Astrocyte (in vitro differentiated cells and primary cell): ENCODE results near the gene EEF2K. TPM values are rescaled to one million over a fixed set of nuclear protein-coding genes. Genes with fewer than 3 reads are reported as not detected.

Experiments
- DNase-seq: peaks from one replicate; pipeline ENCODE4 v3.0.0-alpha.2; 2010; ENCODE audit warnings: low read depth
- FAIRE-seq: peaks from 2 replicates; lab custom pipeline; 2011; peaks lifted over from hg19 to GRCh38; lab: Jason Lieb, UNC
- H2AFZ ChIP-seq: 2 replicates; pipeline ENCODE4 v1.6.0; 2012; ENCODE audit warnings: low read depth, low read length, inconsistent platforms
- H3K27ac ChIP-seq: 2 replicates; pipeline ENCODE4 v1.5.1; 2011; ENCODE audit warnings: low read depth, low read length, inconsistent platforms
- H3K27me3 ChIP-seq: 2 replicates; pipeline ENCODE4 v1.6.0; 2011; ENCODE audit warnings: low read length, inconsistent platforms; ENCODE audit not compliant: insufficient read depth
- H3K36me3 ChIP-seq: 2 replicates; pipeline ENCODE4 v1.5.1; 2011; ENCODE audit warnings: low read length, inconsistent platforms; ENCODE audit not compliant: insufficient read depth
- H3K4me1 ChIP-seq: 2 replicates; pipeline ENCODE4 v1.5.1; 2011; ENCODE audit warnings: low read length, inconsistent platforms; ENCODE audit not compliant: insufficient read depth
- H3K4me2 ChIP-seq: 2 replicates; pipeline ENCODE4 v1.6.0; 2012; ENCODE audit warnings: low read length, inconsistent platforms
- H3K4me3 ChIP-seq: 2 replicates; pipeline ENCODE4 v1.5.1; 2011; ENCODE audit warnings: low read depth, mild to moderate bottlenecking, low read length, inconsistent platforms; ENCODE audit not compliant: insufficient read depth
- H3K79me2 ChIP-seq: 2 replicates; pipeline ENCODE4 v1.6.0; 2012; ENCODE audit warnings: mild to moderate bottlenecking, low read length, inconsistent platforms; ENCODE audit not compliant: insufficient read depth
- H3K9ac ChIP-seq: 2 replicates; pipeline ENCODE4 v1.6.0; 2012; ENCODE audit warnings: mild to moderate bottlenecking, low read length, inconsistent platforms
- H3K9me3 ChIP-seq: 2 replicates; pipeline ENCODE4 v1.5.1; 2012; ENCODE audit warnings: low read depth, mild to moderate bottlenecking, low read length, inconsistent platforms; ENCODE audit not compliant: insufficient read depth
- H4K20me1 ChIP-seq: 2 replicates; pipeline ENCODE4 v1.6.0; 2012; ENCODE audit warnings: low read length, inconsistent platforms; ENCODE audit not compliant: insufficient read depth
- H3K27ac Mint-ChIP-seq: one replicate; pipeline ENCODE4 v1.8.0; 2021; ENCODE audit warnings: mild to moderate bottlenecking, mixed read lengths; ENCODE audit not compliant: unreplicated experiment
- H3K27me3 Mint-ChIP-seq: one replicate; pipeline ENCODE4 v1.8.0; 2021; ENCODE audit warnings: low read depth, mixed read lengths; ENCODE audit not compliant: unreplicated experiment
- H3K36me3 Mint-ChIP-seq: one replicate; pipeline ENCODE4 v1.8.0; 2021; ENCODE audit warnings: low read depth, mixed read lengths; ENCODE audit not compliant: unreplicated experiment
- H3K4me1 Mint-ChIP-seq: one replicate; pipeline ENCODE4 v1.8.0; 2021; ENCODE audit warnings: low read depth, mixed read lengths; ENCODE audit not compliant: unreplicated experiment
- H3K4me3 Mint-ChIP-seq: one replicate; pipeline ENCODE4 v1.8.0; 2021; ENCODE audit warnings: mild to moderate bottlenecking, moderate library complexity, mixed read lengths; ENCODE audit not compliant: unreplicated experiment
- H3K9me3 Mint-ChIP-seq: one replicate; pipeline ENCODE4 v1.8.0; 2021; ENCODE audit warnings: mild to moderate bottlenecking, mixed read lengths; ENCODE audit not compliant: unreplicated experiment
- CTCF ChIP-seq: IDR thresholded peaks from 2 replicates; pipeline ENCODE4 v1.5.1; 2011; ENCODE audit warnings: low read depth, mild to moderate bottlenecking, inconsistent platforms, low read length, moderate library complexity; ENCODE audit not compliant: insufficient read depth
- EZH2 ChIP-seq: IDR thresholded peaks from 2 replicates; pipeline ENCODE4 v1.6.1; 2012; ENCODE audit warnings: mild to moderate bottlenecking, low read length, inconsistent platforms; ENCODE audit not compliant: insufficient read depth
- total RNA-seq: library from RNA; stranded (reverse); gene quantifications from 2 replicates; pipeline ENCODE4 v1.2.1, GENCODE V29; 2021

Gene EEF2K
- total RNA-seq, 1 donor from 2014 or later, result 20.9 TPM

GRCh38 chr16:22317001-22317530 is 111.0 kb downstream of the EEF2K start:
- Mint-ChIP-seq H3K27ac (no peak overlapping the region), H3K9me3 (no peaks in the 10 kb centered on the region), H3K4me1 (no peaks in the 10 kb centered on the region), H3K36me3 (peaks cover 14% of the 10 kb centered on the region), H3K4me3 (no peak overlapping the region), H3K27me3 (no peaks in the 10 kb centered on the region)
- Histone ChIP-seq H3K79me2 (peaks cover 5% of the 10 kb centered on the region), H3K4me2 (no peak overlapping the region), H3K9me3 (no peaks in the 10 kb centered on the region), H2AFZ (no peak overlapping the region), H3K9ac (no peak overlapping the region), H3K27ac (no peak overlapping the region), H3K4me3 (no peak overlapping the region), H3K36me3 (peaks cover 3% of the 10 kb centered on the region), H3K4me1 (no peaks in the 10 kb centered on the region), H3K27me3 (no peaks in the 10 kb centered on the region), H4K20me1 (peaks cover 17% of the 10 kb centered on the region)
- FAIRE-seq, result no peak
- TF ChIP-seq EZH2 (no peak), CTCF (no peak)
- no peak for DNase-seq

GRCh38 chr16:22317625-22318024 is 111.5 kb downstream of the EEF2K start:
- H3K4me1 Mint-ChIP-seq, result no peaks in the 10 kb centered on the region

More at GRCh38 chr16:22317625-22318024, 111.5 kb downstream of the EEF2K start:
- H3K79me2 ChIP-seq, result peaks cover 5% of the 10 kb centered on the region
- DNase-seq (no peak), FAIRE-seq (no peak)
- H3K4me3 ChIP-seq, result no peak overlapping the region
- TF ChIP-seq EZH2, result no peak
- TF ChIP-seq CTCF, result no peak
- no peak overlapping the region for H3K4me3 Mint-ChIP-seq
- H3K36me3 ChIP-seq, result peaks cover 2% of the 10 kb centered on the region
- no peak overlapping the region for H3K4me2 ChIP-seq
- H3K9me3 ChIP-seq, result no peaks in the 10 kb centered on the region
- no peaks in the 10 kb centered on the region for H3K27me3 Mint-ChIP-seq
- H2AFZ ChIP-seq, result no peak overlapping the region
- H3K4me1 ChIP-seq, result no peaks in the 10 kb centered on the region
- H4K20me1 ChIP-seq, result peaks cover 22% of the 10 kb centered on the region
- H3K9ac ChIP-seq, result no peak overlapping the region
- H3K9me3 Mint-ChIP-seq, result no peaks in the 10 kb centered on the region
- H3K27me3 ChIP-seq, result no peaks in the 10 kb centered on the region
- H3K27ac Mint-ChIP-seq, result no peak overlapping the region
- no peak overlapping the region for H3K27ac ChIP-seq
- H3K36me3 Mint-ChIP-seq, result peaks cover 16% of the 10 kb centered on the region
